Measurements from ENCODE around the gene ABHD5. TPM values are rescaled to one million over a fixed set of nuclear protein-coding genes. Genes with fewer than 3 reads are reported as not detected.

Gene ABHD5
- polyA plus RNA-seq, 1 of the 3 experiments (the other 2 are of a cell fraction): 10.4 TPM

DNA sequence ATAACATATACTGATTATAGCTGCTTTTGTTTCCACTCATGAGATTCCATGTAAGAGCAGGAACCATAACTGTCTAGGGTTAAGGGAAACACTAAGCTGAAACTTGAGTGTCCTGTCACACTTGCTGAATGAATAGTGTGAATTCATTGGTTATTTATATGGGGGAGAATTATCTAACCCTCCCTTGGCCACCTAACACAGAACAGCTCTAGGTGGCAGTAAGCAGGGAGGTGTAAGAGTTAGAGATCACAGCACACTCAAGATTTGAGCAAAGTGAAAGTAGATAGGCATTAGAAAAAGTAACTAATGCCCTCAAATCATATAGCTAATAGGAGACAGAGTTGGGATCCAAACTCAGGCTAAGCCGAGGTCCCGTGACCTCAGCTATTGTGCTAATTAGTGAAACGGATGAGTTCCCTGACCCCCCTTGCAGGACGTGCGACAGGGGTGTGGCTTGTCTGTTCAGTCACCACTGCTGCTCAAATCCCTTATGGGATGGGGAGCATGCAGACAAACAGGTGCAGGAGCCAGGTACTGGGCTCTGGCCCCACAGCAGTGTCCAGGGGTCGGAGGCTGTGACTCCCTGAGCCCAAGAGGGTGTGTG is 41.3 kb upstream of the ABHD5 start:
- H3K4me3 ChIP-seq (ENCODE audit: low read depth in 2 of 2, low read length in 1 of 2): no peak overlapping the region; a peak in 1 of 4 replicates
- H3K9me2 ChIP-seq: no peaks in the 10 kb centered on the region
- DNase-seq: no peak
- H3K36me3 ChIP-seq (replicated peaks in 1 of 2; ENCODE audit: control insufficient read depth in 1 of 2, insufficient read depth in 2 of 2, low read length in 1 of 2): no peaks in the 10 kb centered on the region
- POLR2A ChIA-PET: no interaction called here
- no peak overlapping the region for H3K9ac ChIP-seq
- no peaks in the 10 kb centered on the region for H3K9me3 ChIP-seq
- CTCF ChIA-PET: no interaction called here
- H3F3A ChIP-seq (replicated peaks; ENCODE audit: insufficient read depth): no peaks in the 10 kb centered on the region
- H3K4me1 ChIP-seq (ENCODE audit: control insufficient read depth in 1 of 2, insufficient read depth in 2 of 2, low read depth in 1 of 2, low read length in 1 of 2): no peaks in the 10 kb centered on the region
- no peaks in the 10 kb centered on the region for H3K79me2 ChIP-seq (ENCODE audit: insufficient read depth)
- no peaks in the 10 kb centered on the region for H3K27me3 ChIP-seq (ENCODE audit: insufficient read depth)
- no peak overlapping the region for H3K27ac ChIP-seq (ENCODE audit: low read depth in 2 of 2, low read length in 1 of 2)
- TF ChIP-seq FOSL2 (IDR thresholded peaks at IDR 0.05; ENCODE audit: borderline replicate concordance, low read depth) (no peak), FOXJ3 (CRISPR knock-in tag; IDR thresholded peaks at IDR 0.05) (no peak), MEF2A (IDR thresholded peaks at IDR 0.05; ENCODE audit: borderline replicate concordance, low read depth) (no peak), NFIC (IDR thresholded peaks at IDR 0.05; ENCODE audit: borderline replicate concordance) (no peak), GATA2 (CRISPR knock-in tag; IDR thresholded peaks at IDR 0.05) (no peak), CTCF (IDR thresholded peaks at IDR 0.05) (no peak), RCOR1 (IDR thresholded peaks at IDR 0.05; ENCODE audit: low read length) (no peak), YY1 (IDR thresholded peaks at IDR 0.05; ENCODE audit: low read depth) (no peak), FOXM1 (IDR thresholded peaks at IDR 0.05; ENCODE audit: low read depth) (no peak), SMC3 (IDR thresholded peaks at IDR 0.05; ENCODE audit: low read depth, low read length) (no peak), RXRA (IDR thresholded peaks at IDR 0.05; ENCODE audit: borderline replicate concordance, low read depth) (no peak), PBX3 (IDR thresholded peaks at IDR 0.05) (no peak)
- TF ChIP-seq, protein P1, sequence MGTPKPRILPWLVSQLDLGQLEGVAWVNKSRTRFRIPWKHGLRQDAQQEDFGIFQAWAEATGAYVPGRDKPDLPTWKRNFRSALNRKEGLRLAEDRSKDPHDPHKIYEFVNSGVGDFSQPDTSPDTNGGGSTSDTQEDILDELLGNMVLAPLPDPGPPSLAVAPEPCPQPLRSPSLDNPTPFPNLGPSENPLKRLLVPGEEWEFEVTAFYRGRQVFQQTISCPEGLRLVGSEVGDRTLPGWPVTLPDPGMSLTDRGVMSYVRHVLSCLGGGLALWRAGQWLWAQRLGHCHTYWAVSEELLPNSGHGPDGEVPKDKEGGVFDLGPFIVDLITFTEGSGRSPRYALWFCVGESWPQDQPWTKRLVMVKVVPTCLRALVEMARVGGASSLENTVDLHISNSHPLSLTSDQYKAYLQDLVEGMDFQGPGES (IDR thresholded peaks at IDR 0.05; ENCODE audit: low read depth, low read length): no peak
- no peaks in the 10 kb centered on the region for H4K20me1 ChIP-seq (ENCODE audit: insufficient read depth)
- H2AFZ ChIP-seq (ENCODE audit: low read depth): no peak overlapping the region
- H3K4me2 ChIP-seq: no peak overlapping the region
- WGBS (ENCODE audit: low lambda C conversion rate): 82% methylated on average over 6 of the region's 6 CpGs

DNA sequence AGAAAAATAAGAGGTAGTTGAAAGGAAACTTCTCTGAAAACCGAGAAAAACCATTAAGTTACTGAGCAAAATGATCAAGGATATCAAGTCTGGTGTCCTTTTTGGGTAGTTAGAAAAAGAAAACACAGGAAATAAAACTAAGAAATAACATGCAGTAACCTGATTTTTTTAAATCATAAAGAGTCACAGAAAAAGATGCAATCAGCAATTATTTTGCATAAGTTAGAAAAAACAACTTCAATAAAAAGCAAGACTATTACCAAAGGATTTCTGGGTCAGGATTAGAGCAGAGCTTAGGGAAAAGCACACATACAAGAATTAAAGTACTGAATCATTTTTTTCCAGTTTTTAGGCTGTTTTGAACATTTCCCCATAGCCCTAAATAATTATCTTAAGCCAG is 40.4 kb upstream of the ABHD5 start:
- no peaks in the 10 kb centered on the region for H3K36me3 ChIP-seq (replicated peaks in 1 of 2; ENCODE audit: control insufficient read depth in 1 of 2, insufficient read depth in 2 of 2, low read length in 1 of 2)
- H3F3A ChIP-seq (replicated peaks; ENCODE audit: insufficient read depth): no peaks in the 10 kb centered on the region
- H3K4me2 ChIP-seq: no peak overlapping the region
- H2AFZ ChIP-seq (ENCODE audit: low read depth): no peak overlapping the region
- no peaks in the 10 kb centered on the region for H3K9me3 ChIP-seq
- no peak overlapping the region for H3K9ac ChIP-seq
- ChIA-PET CTCF (no interaction called here), POLR2A (no interaction called here)
- no peak overlapping the region for H3K4me3 ChIP-seq (ENCODE audit: low read depth in 2 of 2, low read length in 1 of 2)
- no peaks in the 10 kb centered on the region for H3K27me3 ChIP-seq (ENCODE audit: insufficient read depth)
- H3K4me1 ChIP-seq (ENCODE audit: control insufficient read depth in 1 of 2, insufficient read depth in 2 of 2, low read depth in 1 of 2, low read length in 1 of 2): no peaks in the 10 kb centered on the region
- H3K79me2 ChIP-seq (ENCODE audit: insufficient read depth): no peaks in the 10 kb centered on the region
- H3K9me2 ChIP-seq: no peaks in the 10 kb centered on the region
- no peaks in the 10 kb centered on the region for H4K20me1 ChIP-seq (ENCODE audit: insufficient read depth)
- no peak for TF ChIP-seq RXRA (IDR thresholded peaks at IDR 0.05; ENCODE audit: borderline replicate concordance, low read depth)
- TF ChIP-seq TCF12 (IDR thresholded peaks at IDR 0.05): no peak
- TF ChIP-seq, protein P2, sequence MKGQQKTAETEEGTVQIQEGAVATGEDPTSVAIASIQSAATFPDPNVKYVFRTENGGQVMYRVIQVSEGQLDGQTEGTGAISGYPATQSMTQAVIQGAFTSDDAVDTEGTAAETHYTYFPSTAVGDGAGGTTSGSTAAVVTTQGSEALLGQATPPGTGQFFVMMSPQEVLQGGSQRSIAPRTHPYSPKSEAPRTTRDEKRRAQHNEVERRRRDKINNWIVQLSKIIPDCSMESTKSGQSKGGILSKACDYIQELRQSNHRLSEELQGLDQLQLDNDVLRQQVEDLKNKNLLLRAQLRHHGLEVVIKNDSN (IDR thresholded peaks at IDR 0.05; ENCODE audit: borderline replicate concordance, low read depth): no peak
- no peak for TF ChIP-seq SMC3 (IDR thresholded peaks at IDR 0.05; ENCODE audit: low read depth, low read length)
- no peak for TF ChIP-seq EZH2phosphoT487 (IDR thresholded peaks at IDR 0.05; ENCODE audit: borderline replicate concordance, low read depth)
- no peak for TF ChIP-seq CTCF (IDR thresholded peaks at IDR 0.05)
- no peak for TF ChIP-seq YY1 (IDR thresholded peaks at IDR 0.05; ENCODE audit: low read depth)
- no peak for TF ChIP-seq FOXM1 (IDR thresholded peaks at IDR 0.05; ENCODE audit: low read depth)
- TF ChIP-seq FOSL2 (IDR thresholded peaks at IDR 0.05; ENCODE audit: borderline replicate concordance, low read depth): no peak
- TF ChIP-seq CHD2 (IDR thresholded peaks at IDR 0.05; ENCODE audit: low read length, partially characterized antibody): no peak
- no peak for TF ChIP-seq MEF2A (IDR thresholded peaks at IDR 0.05; ENCODE audit: borderline replicate concordance, low read depth)
- no peak for TF ChIP-seq NFIC (IDR thresholded peaks at IDR 0.05; ENCODE audit: borderline replicate concordance)
- no peak for TF ChIP-seq GABPA (IDR thresholded peaks at IDR 0.05; ENCODE audit: low read depth)
- no peak for TF ChIP-seq RAD21 (IDR thresholded peaks at IDR 0.05; ENCODE audit: low read length)
- 13% methylated on average over 1 of the region's 1 CpG for WGBS (ENCODE audit: low lambda C conversion rate)
- no peak for DNase-seq
- H3K27ac ChIP-seq (ENCODE audit: low read depth in 2 of 2, low read length in 1 of 2): no peak overlapping the region
